ENCODE results near the gene BRINP3. TPM values are rescaled to one million over a fixed set of nuclear protein-coding genes. Genes with fewer than 3 reads are reported as not detected.

Gene BRINP3
- total RNA-seq, 4 donors from 2014 or later = 14.0 to 50.0 (median 42.7) TPM

GRCh38 chr1:190327271-190327670, 150.4 kb downstream of the BRINP3 start:
- TF ChIP-seq, protein P1, sequence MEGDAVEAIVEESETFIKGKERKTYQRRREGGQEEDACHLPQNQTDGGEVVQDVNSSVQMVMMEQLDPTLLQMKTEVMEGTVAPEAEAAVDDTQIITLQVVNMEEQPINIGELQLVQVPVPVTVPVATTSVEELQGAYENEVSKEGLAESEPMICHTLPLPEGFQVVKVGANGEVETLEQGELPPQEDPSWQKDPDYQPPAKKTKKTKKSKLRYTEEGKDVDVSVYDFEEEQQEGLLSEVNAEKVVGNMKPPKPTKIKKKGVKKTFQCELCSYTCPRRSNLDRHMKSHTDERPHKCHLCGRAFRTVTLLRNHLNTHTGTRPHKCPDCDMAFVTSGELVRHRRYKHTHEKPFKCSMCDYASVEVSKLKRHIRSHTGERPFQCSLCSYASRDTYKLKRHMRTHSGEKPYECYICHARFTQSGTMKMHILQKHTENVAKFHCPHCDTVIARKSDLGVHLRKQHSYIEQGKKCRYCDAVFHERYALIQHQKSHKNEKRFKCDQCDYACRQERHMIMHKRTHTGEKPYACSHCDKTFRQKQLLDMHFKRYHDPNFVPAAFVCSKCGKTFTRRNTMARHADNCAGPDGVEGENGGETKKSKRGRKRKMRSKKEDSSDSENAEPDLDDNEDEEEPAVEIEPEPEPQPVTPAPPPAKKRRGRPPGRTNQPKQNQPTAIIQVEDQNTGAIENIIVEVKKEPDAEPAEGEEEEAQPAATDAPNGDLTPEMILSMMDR (IDR thresholded peaks at IDR 0.05) = no peak
- TF ChIP-seq POLR2A (IDR thresholded peaks at IDR 0.05) = no peak
- Histone ChIP-seq H3K27ac (no peak overlapping the region), H3K9me3 (no peaks in the 10 kb centered on the region), H3K27me3 (no peaks in the 10 kb centered on the region), H3K4me1 (no peaks in the 10 kb centered on the region), H3K4me3 (no peak overlapping the region), H3K36me3 (no peaks in the 10 kb centered on the region)
- DNase-seq = no peak

DNA sequence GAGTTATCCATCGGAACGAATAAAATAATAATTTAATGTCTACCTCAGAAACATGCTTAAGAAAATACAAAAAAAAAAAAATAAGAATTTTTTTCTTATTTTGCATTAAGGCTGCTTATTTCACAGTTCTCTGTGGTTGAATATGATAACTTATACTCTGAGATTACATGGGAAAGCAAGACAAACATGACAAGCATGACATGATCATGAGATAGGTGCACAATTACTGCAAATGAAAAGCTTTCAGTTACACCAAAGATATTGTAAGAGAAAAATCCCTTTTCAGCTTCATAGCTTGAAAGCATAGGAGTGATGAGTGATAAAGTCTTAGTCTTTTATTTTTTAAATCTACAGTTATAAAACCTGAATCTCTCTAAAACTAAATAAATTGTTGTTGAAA, 154.1 kb downstream of the BRINP3 start:
- no peak for DNase-seq
- Histone ChIP-seq H3K4me1 (no peaks in the 10 kb centered on the region), H3K9me3 (no peaks in the 10 kb centered on the region), H3K27ac (no peak overlapping the region), H3K27me3 (no peaks in the 10 kb centered on the region), H3K4me3 (no peak overlapping the region), H3K36me3 (no peaks in the 10 kb centered on the region)
- TF ChIP-seq, protein P1 (IDR thresholded peaks at IDR 0.05) = no peak
- no peak for TF ChIP-seq POLR2A (IDR thresholded peaks at IDR 0.05)

DNA sequence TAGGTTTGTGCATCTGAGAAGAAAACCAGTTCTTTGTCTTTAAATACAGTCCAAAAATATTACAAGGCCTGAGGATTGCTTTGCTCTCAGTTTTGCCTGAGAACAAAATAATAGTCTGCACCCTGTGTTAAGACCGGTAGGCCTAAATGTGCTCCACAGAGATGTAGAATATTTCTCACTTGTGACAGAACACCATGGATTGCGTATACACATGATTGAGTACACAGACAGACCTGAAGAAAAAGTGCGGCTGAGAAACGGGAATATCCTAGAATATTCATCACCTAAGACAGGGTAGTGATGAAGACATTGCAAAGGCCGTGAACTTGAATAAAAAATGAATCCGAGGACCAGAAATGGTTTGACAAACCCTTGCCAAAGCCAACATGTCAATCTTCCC, 155.4 kb downstream of the BRINP3 start:
- Histone ChIP-seq H3K9me3 (no peaks in the 10 kb centered on the region), H3K27ac (no peak overlapping the region), H3K4me1 (no peaks in the 10 kb centered on the region), H3K4me3 (no peak overlapping the region), H3K36me3 (no peaks in the 10 kb centered on the region), H3K27me3 (no peaks in the 10 kb centered on the region)
- no peak for TF ChIP-seq POLR2A (IDR thresholded peaks at IDR 0.05)
- TF ChIP-seq, protein P1 (IDR thresholded peaks at IDR 0.05) = no peak
- DNase-seq = no peak

- Histone ChIP-seq H3K27me3 (no peaks in the 10 kb centered on the region), H3K36me3 (no peaks in the 10 kb centered on the region), H3K4me3 (no peak overlapping the region), H3K27ac (no peak overlapping the region), H3K9me3 (no peaks in the 10 kb centered on the region), H3K4me1 (no peaks in the 10 kb centered on the region)
- no peak for DNase-seq
- TF ChIP-seq, protein P1 (IDR thresholded peaks at IDR 0.05) = peak in 1 of 6 experiments; percentile 16
- TF ChIP-seq POLR2A (IDR thresholded peaks at IDR 0.05) = no peak
These were observed 156.7 kb downstream of the BRINP3 start for GRCh38 chr1:190320952-190321351.

GRCh38 chr1:190312763-190313162, 164.9 kb downstream of the BRINP3 start:
- DNase-seq = no peak

More at GRCh38 chr1:190312763-190313162, 164.9 kb downstream of the BRINP3 start:
- TF ChIP-seq, protein P1 (IDR thresholded peaks at IDR 0.05) = no peak
- no peak for TF ChIP-seq POLR2A (IDR thresholded peaks at IDR 0.05)
- no peak overlapping the region for H3K4me3 ChIP-seq
- no peaks in the 10 kb centered on the region for H3K9me3 ChIP-seq
- no peak overlapping the region for H3K27ac ChIP-seq
- no peaks in the 10 kb centered on the region for H3K36me3 ChIP-seq
- no peaks in the 10 kb centered on the region for H3K27me3 ChIP-seq
- no peaks in the 10 kb centered on the region for H3K4me1 ChIP-seq

Data from Peyer's patch (tissue), 4 donors.